Astrocyte of the hippocampus (primary cell): ENCODE measurements around the gene SCEL.
"Not testable (repeated sequence)": the region's sequence is repeated elsewhere in the genome, so short reads cannot be mapped to it uniquely, and the experiment has no call there.

ENCODE experiments used
- DNase-seq: peaks from one replicate; pipeline ENCODE4 v3.0.0; 2011; ENCODE audit warnings: low read depth, low spot score

SCEL gene

GRCh38 chr13:77555246-77555645 lies 19.7 kb downstream of the SCEL start:
- no peak for DNase-seq

DNA sequence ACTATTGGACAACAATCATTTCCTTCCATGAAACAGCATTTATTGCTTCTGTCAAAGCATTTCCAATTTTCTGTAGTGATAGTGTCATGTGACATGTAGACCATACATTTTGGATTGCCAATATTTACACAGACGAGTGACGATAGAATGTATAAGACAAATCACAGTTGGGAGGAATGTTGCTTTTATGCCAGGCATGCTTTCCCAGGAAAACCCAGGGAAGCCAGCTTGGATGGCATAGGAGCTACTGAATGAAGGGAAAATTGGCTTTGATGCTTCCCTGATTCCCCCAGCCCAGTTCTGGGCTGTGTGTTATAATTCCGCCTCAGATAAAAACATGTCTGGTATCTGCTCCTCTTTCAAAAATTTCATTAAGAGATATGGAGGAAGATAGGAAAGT lies 22.5 kb downstream of the SCEL start:
- no peak for DNase-seq

- peak; percentile 53 for DNase-seq
These were observed 27.6 kb downstream of the SCEL start for GRCh38 chr13:77563111-77563510.

DNA sequence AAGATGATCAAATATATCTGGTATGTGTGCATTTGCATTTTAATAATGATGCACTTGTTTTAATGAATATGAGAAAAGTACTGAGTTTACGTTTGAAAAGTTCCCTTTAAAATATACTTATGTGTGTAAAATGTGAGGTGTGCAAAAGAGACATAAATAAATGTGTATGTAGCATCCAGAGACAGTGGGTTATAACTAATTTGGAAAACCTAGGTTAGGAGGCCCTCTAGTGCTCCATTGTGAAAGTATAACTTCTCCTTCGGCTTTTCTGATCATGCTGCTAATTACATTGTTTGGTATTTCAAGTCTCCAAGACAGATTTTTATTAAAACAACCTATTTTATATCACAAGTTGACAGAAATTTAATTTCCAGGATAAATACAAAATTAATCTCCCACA lies 30.1 kb downstream of the SCEL start:
- DNase-seq = peak; percentile 58

GRCh38 chr13:77571956-77572355 lies 36.5 kb downstream of the SCEL start:
- no peak for DNase-seq

GRCh38 chr13:77574096-77574495 lies 38.6 kb downstream of the SCEL start:
- no peak for DNase-seq

DNA sequence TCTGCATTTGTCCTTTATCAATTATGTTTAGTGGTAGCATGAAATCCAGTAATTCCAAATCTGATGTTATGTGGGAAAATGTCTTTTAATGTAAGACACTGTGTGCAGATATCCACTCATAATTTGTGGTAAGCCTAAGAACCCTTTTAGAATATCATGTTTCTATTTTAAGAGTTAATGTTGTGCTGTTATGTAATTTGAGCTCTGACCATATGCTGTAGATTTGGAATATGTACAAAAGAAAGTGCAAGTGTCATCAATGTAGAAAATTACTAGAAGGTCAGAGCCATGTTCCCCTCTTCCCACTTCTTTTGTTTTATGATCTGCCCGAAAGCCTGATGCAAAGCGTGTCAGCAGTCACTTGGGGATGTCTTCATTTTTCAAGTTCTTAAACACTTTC lies 44.5 kb downstream of the SCEL start:
- no peak for DNase-seq

GRCh38 chr13:77580748-77581147 lies 45.2 kb downstream of the SCEL start:
- DNase-seq = no peak

GRCh38 chr13:77583581-77583980 lies 48.1 kb downstream of the SCEL start:
- DNase-seq = no peak

- peak; percentile 88 for DNase-seq
These were observed 48.6 kb downstream of the SCEL start for GRCh38 chr13:77584106-77584505.

DNA sequence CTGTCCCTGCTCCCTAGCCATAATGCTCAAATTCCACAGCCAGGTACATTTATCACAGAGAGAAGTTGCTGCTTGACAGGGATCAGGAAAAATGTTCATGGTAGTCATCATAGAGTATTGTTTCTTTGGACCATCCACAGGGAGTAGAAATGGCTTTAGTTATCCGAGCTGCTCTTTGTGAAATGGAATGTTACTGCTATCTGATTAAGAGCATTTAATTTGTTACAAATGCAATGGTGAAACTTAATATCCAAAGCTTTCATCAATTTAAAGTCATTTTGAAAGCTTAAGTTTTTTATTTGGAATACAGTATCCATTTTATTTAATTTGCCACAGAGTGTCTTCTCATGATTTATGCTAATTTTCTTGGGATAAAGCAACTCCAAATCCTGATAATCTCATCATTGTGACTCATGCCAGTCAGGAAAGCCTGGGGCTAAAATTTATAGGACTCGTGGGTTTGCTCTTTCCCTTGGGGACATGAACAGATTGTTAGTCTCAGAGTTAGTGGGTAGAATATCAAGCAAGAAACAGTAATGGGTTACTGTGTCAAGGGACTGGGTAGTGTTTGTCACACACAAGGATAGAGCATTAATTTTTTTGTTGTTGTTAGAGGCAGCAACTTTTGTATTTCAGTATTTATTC lies 59.8 kb downstream of the SCEL start:
- DNase-seq = no peak

DNA sequence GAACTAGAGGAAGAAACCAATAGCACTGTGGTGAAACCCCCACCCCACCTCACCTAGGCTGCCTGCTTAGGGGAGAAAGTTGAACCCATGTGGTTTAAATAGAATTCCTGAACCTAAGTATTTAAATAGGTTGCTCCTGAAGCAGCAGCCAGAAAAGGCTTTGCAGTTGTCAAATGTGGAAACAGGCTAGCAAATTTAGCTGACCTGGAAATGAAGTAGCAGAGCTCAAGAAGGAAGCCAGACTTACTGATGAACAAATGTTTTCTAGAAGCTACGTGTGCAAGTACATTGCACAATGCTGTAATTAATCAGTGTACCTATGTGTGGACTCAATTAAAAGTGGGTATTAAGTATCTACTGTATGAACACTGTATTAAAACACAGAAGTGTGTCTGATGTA lies 61.3 kb downstream of the SCEL start:
- DNase-seq = no peak

GRCh38 chr13:77599351-77599750 lies 63.8 kb downstream of the SCEL start:
- DNase-seq = no peak

- no peak for DNase-seq
These were observed 65.2 kb downstream of the SCEL start for GRCh38 chr13:77600701-77601100.

GRCh38 chr13:77611068-77611467 lies 75.6 kb downstream of the SCEL start:
- DNase-seq = no peak

DNA sequence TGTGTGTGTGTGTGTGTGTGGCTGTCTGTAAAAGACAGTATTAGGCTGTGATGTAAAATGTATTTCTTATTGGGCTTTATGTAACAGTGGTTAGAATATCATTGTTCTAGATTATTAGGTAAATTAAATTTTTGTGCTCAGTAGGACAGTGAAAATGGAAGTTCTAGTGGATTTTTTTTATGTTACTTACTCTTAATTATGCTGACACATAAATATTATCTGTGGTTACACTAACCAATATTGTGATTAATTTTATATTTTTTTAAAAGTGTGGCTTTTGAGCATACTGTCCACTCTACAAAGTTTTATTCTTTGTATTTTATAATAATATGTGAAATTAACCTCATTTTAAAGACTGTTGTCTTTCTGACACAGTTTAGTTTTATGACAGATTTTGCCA lies 80.5 kb downstream of the SCEL start:
- no peak for DNase-seq

DNA sequence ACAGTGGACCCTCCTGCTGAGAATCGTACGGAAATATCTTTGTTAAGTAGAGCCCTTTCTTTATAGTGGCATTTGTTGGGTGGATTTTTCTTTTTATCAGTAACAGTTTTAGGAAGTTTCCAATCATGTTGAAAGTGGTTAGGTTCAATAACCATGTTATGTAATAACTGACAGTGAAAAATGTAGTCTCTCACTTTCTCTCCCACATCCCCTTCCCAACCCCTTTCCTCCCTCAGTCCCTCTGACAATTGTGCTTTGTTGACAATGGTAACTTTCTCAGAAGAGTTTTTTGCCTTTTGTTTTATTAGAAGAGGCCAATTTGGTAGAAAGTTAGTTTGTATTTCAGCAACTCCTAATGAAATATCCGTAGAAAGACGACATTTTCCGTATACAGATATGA lies 84.1 kb downstream of the SCEL start:
- no peak for DNase-seq

DNA sequence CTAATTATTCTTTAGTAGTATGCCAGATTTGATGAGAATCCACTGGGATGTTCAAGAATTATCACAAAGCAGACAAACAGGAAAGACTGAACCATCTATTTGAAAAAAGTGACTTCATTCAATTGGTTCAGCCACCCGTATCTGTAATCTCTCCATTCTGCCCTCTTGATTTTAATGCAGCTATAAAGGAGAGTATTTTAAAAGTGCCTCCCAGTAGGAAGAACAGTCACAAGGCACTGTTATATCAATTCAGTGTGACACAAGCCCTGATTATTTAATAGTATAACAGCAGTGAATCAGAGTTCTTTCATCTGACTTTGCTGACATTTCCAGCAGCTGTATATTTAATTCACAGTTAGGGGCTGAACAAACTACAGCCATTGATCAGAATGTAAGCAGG lies 84.6 kb downstream of the SCEL start:
- DNase-seq = no peak

DNA sequence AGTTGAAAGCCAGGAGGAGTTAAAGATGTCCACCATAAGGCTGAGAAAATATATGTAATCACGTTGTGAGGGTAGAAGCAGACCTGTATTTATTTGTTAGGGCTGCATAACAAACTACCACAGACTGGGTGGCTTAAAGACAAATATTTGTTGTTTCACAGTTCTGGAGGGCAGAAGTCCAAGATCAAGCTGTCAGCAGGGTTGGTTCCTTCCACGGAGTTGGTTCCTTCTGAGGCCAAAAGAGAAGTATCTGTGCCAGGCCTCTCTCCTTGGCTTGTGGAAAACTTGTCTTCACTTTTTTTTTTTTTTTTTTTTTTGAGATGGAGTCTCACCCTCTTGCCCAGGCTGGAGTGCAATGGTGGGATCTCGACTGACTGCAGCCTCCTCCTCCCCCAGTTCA lies 88.3 kb downstream of the SCEL start:
- no peak for DNase-seq

- peak; percentile 26 for DNase-seq
These were observed 92.7 kb downstream of the SCEL start for GRCh38 chr13:77628170-77628569.

- DNase-seq = no peak
These were observed 102.1 kb downstream of the SCEL start for GRCh38 chr13:77637588-77637987.

- no peak for DNase-seq
These were observed 114.9 kb downstream of the SCEL start for GRCh38 chr13:77650409-77650808.

DNA sequence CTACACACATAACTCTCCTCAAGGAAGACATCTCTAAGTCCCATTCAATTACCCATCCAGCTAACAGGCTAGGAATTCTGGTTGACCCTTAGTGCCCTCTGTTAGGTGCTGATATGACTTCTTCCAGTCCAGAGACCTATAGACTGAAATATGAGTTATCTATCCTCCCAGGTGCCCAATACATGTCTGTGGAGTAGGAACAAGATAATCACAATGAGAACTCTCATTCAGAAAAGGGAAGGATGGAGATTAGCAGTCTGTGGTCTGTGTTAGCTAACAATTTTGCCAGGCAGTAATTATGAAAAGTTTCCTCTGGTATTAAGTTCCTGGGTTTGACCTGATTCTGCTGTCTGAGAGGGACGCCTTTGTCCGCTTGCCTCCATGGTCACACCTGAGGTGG lies 117.8 kb downstream of the SCEL start:
- DNase-seq = no peak

DNA sequence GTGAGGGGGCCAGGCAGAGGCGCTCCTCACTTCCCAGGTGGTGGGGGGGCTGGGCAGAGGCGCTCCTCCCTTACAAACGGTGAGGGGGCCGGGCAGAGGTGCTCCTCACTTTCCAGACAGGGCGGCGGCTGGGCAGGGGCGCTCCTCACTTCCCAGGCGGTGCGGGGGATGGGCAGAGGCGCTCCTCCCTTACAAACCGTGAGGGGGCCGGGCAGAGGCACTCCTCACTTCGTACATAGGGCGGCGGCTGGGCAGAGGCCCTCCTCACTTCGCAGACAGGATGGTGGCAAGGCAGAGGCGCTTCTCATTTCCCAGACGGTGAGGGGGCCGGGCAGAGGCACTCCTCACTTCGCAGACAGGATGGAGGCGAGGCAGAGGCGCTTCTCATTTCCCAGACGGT lies 124.5 kb downstream of the SCEL start:
- DNase-seq = not testable (repeated sequence)
